ENCODE data around the gene KDM4B. TPM values are rescaled to one million over a fixed set of nuclear protein-coding genes. Genes with fewer than 3 reads are reported as not detected.

KDM4B gene
- 10 to 100 TPM; 20.7 to 46.5 (median 28.8) TPM for total RNA-seq
- polyA plus RNA-seq: 10 to 100 TPM in 2 of 3 donors, 1 to 10 TPM in 1; 7.2 to 24.0 (median 11.3) TPM

- Histone ChIP-seq H3K27ac (peak within 1 kb of the TSS; percentile 71 to 80 (median 73)), H3K4me1 (peaks cover 0 to 45% (median 40%) of the 10 kb centered on the region in 4 donors), H3K9me3 (no peaks in the 10 kb centered on the region), H3K27me3 (no peaks in the 10 kb centered on the region), H3K36me3 (no peaks in the 10 kb centered on the region), H3K4me3 (peak within 1 kb of the TSS; percentile 66 to 85 (median 78))
- intact Hi-C loops (cut with DNase I): loop anchor here (2.0 to 5.0 kb wide), 2 partner anchors 62 to 96 kb away; no protein-coding TSS in a partner anchor
- TF ChIP-seq POLR2AphosphoS5 (IDR thresholded peaks at IDR 0.05) (peak; percentile 89 to 98 (median 96)), CTCF (IDR thresholded peaks at IDR 0.05) (no peak), POLR2A (IDR thresholded peaks at IDR 0.05) (no peak), EP300 (IDR thresholded peaks at IDR 0.05) (no peak)
- peak; percentile 100 for DNase-seq
- 1% methylated on average over 96 of the region's 96 CpGs for WGBS, 2 donors
Observed at GRCh38 chr19:4968462-4969291, at the start of gene KDM4B. Gene KDM4B (plus strand): TSS chr19:4969113. CDS start chr19:5032891, 63,778 bp downstream.

- intact Hi-C loops (cut with DNase I): no loop called here
- H3K4me1 ChIP-seq: no peaks in the 10 kb centered on the region
- WGBS, 2 donors: 91 to 92% methylated on average over 22 of the region's 22 CpGs
- H3K27me3 ChIP-seq: no peaks in the 10 kb centered on the region
- no peaks in the 10 kb centered on the region for H3K9me3 ChIP-seq
- H3K36me3 ChIP-seq: no peaks in the 10 kb centered on the region
- DNase-seq: no peak
- H3K4me3 ChIP-seq: no peak overlapping the region
- H3K27ac ChIP-seq: no peak overlapping the region
- TF ChIP-seq POLR2A (IDR thresholded peaks at IDR 0.05): no peak
- no peak for TF ChIP-seq EP300 (IDR thresholded peaks at IDR 0.05)
- TF ChIP-seq CTCF (IDR thresholded peaks at IDR 0.05): no peak
- TF ChIP-seq POLR2AphosphoS5 (IDR thresholded peaks at IDR 0.05): no peak
Observed at GRCh38 chr19:4922530-4923275, 46.2 kb upstream of the KDM4B start.

- WGBS, 2 donors: 94 to 95% methylated on average over 21 of the region's 21 CpGs
- no peaks in the 10 kb centered on the region for H3K4me1 ChIP-seq
- H3K27ac ChIP-seq: no peak overlapping the region
Observed at GRCh38 chr19:4923276-4923747, 45.6 kb upstream of the KDM4B start.

GRCh38 chr19:4929186-4929585 lies 39.7 kb upstream of the KDM4B start:
- intact Hi-C loops (cut with DNase I): no loop called here
- Histone ChIP-seq H3K4me1 (no peaks in the 10 kb centered on the region), H3K27ac (no peak overlapping the region), H3K4me3 (no peak overlapping the region), H3K27me3 (no peaks in the 10 kb centered on the region), H3K36me3 (no peaks in the 10 kb centered on the region), H3K9me3 (no peaks in the 10 kb centered on the region)
- no peak for DNase-seq
- WGBS, 2 donors: 95% methylated on average over 22 of the region's 22 CpGs
- no peak for TF ChIP-seq EP300 (IDR thresholded peaks at IDR 0.05)
- TF ChIP-seq CTCF (IDR thresholded peaks at IDR 0.05): no peak
- no peak for TF ChIP-seq POLR2A (IDR thresholded peaks at IDR 0.05)
- TF ChIP-seq POLR2AphosphoS5 (IDR thresholded peaks at IDR 0.05): no peak

More at GRCh38 chr19:4923276-4923747, 45.6 kb upstream of the KDM4B start:
- Histone ChIP-seq H3K4me3 (no peak overlapping the region), H3K9me3 (no peaks in the 10 kb centered on the region), H3K27me3 (no peaks in the 10 kb centered on the region), H3K36me3 (no peaks in the 10 kb centered on the region)
- no peak for TF ChIP-seq POLR2A (IDR thresholded peaks at IDR 0.05)
- TF ChIP-seq EP300 (IDR thresholded peaks at IDR 0.05): no peak
- no peak for TF ChIP-seq POLR2AphosphoS5 (IDR thresholded peaks at IDR 0.05)
- no peak for TF ChIP-seq CTCF (IDR thresholded peaks at IDR 0.05)
- DNase-seq: no peak
- intact Hi-C loops (cut with DNase I): no loop called here
